ENCODE results near the gene SAMSN1. TPM values are rescaled to one million over a fixed set of nuclear protein-coding genes. Genes with fewer than 3 reads are reported as not detected.

Gene SAMSN1
- total and polyA plus RNA-seq, 9 of the 15 experiments (the other 6 are each of a cell fraction or from before 2014, with no cell fraction given) = 101 to 223 (median 159) TPM

GRCh38 chr21:14581902-14582457, 35.9 kb upstream of the SAMSN1 start (continued):
- TF ChIP-seq ZNF311 (CRISPR knock-in tag; IDR thresholded peaks at IDR 0.05) (no peak), ZNF407 (IDR thresholded peaks at IDR 0.05; ENCODE audit: low read depth) (no peak), ZNF143 (CRISPR knock-in tag; IDR thresholded peaks at IDR 0.05) (no peak), PHTF2 (CRISPR knock-in tag; IDR thresholded peaks at IDR 0.05) (no peak), ZNF12 (CRISPR knock-in tag; IDR thresholded peaks at IDR 0.05) (no peak), NKRF (IDR thresholded peaks at IDR 0.05; ENCODE audit: borderline replicate concordance) (no peak), DACH1 (IDR thresholded peaks at IDR 0.05; ENCODE audit: partially characterized antibody) (no peak), MAFG (tag; conservative IDR thresholded peaks at IDR 0.05) (no peak), SPI1 (IDR thresholded peaks at IDR 0.05; ENCODE audit: borderline replicate concordance, low read depth, low read length) (no peak), ZNF165 (CRISPR knock-in tag; IDR thresholded peaks at IDR 0.05; ENCODE audit: borderline replicate concordance) (no peak), L3MBTL2 (IDR thresholded peaks at IDR 0.05) (peak; percentile 60), ARID1B (IDR thresholded peaks at IDR 0.05) (peak; percentile 94), ZNF232 (CRISPR knock-in tag; IDR thresholded peaks at IDR 0.05) (no peak), ZNF133 (CRISPR knock-in tag; IDR thresholded peaks at IDR 0.05) (no peak), PTTG1 (tag; IDR thresholded peaks at IDR 0.05; ENCODE audit: low read depth) (no peak), ELF4 (CRISPR knock-in tag; IDR thresholded peaks at IDR 0.05) (0 out of 2 replicates have a peak, but pooled peaks have one; percentile 52)
- TF ChIP-seq, protein P1, sequence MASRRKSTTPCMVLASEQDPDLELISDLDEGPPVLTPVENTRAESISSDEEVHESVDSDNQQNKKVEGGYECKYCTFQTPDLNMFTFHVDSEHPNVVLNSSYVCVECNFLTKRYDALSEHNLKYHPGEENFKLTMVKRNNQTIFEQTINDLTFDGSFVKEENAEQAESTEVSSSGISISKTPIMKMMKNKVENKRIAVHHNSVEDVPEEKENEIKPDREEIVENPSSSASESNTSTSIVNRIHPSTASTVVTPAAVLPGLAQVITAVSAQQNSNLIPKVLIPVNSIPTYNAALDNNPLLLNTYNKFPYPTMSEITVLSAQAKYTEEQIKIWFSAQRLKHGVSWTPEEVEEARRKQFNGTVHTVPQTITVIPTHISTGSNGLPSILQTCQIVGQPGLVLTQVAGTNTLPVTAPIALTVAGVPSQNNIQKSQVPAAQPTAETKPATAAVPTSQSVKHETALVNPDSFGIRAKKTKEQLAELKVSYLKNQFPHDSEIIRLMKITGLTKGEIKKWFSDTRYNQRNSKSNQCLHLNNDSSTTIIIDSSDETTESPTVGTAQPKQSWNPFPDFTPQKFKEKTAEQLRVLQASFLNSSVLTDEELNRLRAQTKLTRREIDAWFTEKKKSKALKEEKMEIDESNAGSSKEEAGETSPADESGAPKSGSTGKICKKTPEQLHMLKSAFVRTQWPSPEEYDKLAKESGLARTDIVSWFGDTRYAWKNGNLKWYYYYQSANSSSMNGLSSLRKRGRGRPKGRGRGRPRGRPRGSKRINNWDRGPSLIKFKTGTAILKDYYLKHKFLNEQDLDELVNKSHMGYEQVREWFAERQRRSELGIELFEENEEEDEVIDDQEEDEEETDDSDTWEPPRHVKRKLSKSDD (conservative IDR thresholded peaks at IDR 0.05; ENCODE audit: low read length) = no peak

All from K562 (cell line).